Uterus (tissue), 4 donors: ENCODE data around the gene DEFB121. TPM values are rescaled to one million over a fixed set of nuclear protein-coding genes. Genes with fewer than 3 reads are reported as not detected.

Experiments used
- DNase-seq, 2 donors: peaks; one replicate each; pipeline ENCODE4 v3.0.0-alpha.2; 2019 to 2020
- H3K27ac ChIP-seq, 2 donors: fragments of 200-600 bp; sonication (generic); 1 replicate in 1 of 2; 2 replicates in 1 of 2; pipeline ENCODE4 v1.5.1; 2016 to 2018
- H3K27me3 ChIP-seq, 2 donors: fragments of 200-600 bp; sonication (generic); one replicate each; pipeline ENCODE4 v1.5.1; 2018 to 2019; ENCODE audit warnings: control low read depth in 1 of 2
- H3K36me3 ChIP-seq, 2 donors: fragments of 200-600 bp; sonication (generic); one replicate each; pipeline ENCODE4 v1.5.1; 2019; ENCODE audit warnings: control low read depth in 1 of 2
- H3K4me1 ChIP-seq, 2 donors: fragments of 200-600 bp; sonication (generic); one replicate each; pipeline ENCODE4 v1.5.1; 2018 to 2019; ENCODE audit warnings: control low read depth in 1 of 2
- H3K4me3 ChIP-seq, 2 donors: fragments of 200-600 bp; sonication (generic); 1 replicate in 1 of 2; 2 replicates in 1 of 2; pipeline ENCODE4 v1.5.1; 2018 to 2019; ENCODE audit warnings: mild to moderate bottlenecking in 1 of 2
- H3K9me3 ChIP-seq, 2 donors: fragments of 200-600 bp; sonication (generic); one replicate each; pipeline ENCODE4 v1.5.1; 2019; ENCODE audit warnings: control low read depth in 1 of 2
- POLR2A ChIP-seq, 2 donors: fragments of 450-650 bp; IDR thresholded peaks; one replicate each; pipeline ENCODE4 v1.6.1; 2016; ENCODE audit warnings: antibody characterized with exemption in 2 of 2, mild to moderate bottlenecking in 1 of 2, moderate library complexity in 1 of 2
- intact Hi-C: fragments of 100-400 bp; cut with DNase I; formaldehyde crosslinking; loops from one replicate; pipeline ENCODE4 v1.15.1; 2023; ENCODE audit warnings: low total_unique reads
- small RNA-seq: library from RNA; depleted of rRNA; stranded (forward); fragments of <200 nt; gene quantifications from one replicate; pipeline ENCODE3, GENCODE V24; 2016
- total RNA-seq, 4 donors: library from RNA; depleted of rRNA in 3 of 4; stranded (reverse); fragments of >200 nt in 3 of 4; gene quantifications; one replicate each; pipeline versions ENCODE4 v1.1.0 to v1.2.4, GENCODE V29; 2014 to 2023
- TF ChIP-seq, protein P1 (sequence below), 4 experiments: fragments of 200-600 bp in 2 of 4; fragments of 450-650 bp in 2 of 4; sonication (generic) in 2 of 4; IDR thresholded peaks; one replicate each; pipeline ENCODE4 v1.5.1; 2016 to 2019; ENCODE audit warnings: antibody characterized with exemption in 4 of 4, mild to moderate bottlenecking in 2 of 4, moderate library complexity in 1 of 4
- donor health status: DM: yes; HTN: yes; CAD: no.

Gene DEFB121
- total RNA-seq, 4 donors from 2014 or later: not detected

GRCh38 chr20:31363295-31363694 lies 42.7 kb downstream of the DEFB121 start:
- DNase-seq: no peak
- no peaks in the 10 kb centered on the region for H3K4me1 ChIP-seq
- H3K36me3 ChIP-seq: no peaks in the 10 kb centered on the region
- no peak overlapping the region for H3K27ac ChIP-seq
- intact Hi-C loops: no loop called here
- no peak for TF ChIP-seq POLR2A (IDR thresholded peaks at IDR 0.05)
- TF ChIP-seq, protein P1, sequence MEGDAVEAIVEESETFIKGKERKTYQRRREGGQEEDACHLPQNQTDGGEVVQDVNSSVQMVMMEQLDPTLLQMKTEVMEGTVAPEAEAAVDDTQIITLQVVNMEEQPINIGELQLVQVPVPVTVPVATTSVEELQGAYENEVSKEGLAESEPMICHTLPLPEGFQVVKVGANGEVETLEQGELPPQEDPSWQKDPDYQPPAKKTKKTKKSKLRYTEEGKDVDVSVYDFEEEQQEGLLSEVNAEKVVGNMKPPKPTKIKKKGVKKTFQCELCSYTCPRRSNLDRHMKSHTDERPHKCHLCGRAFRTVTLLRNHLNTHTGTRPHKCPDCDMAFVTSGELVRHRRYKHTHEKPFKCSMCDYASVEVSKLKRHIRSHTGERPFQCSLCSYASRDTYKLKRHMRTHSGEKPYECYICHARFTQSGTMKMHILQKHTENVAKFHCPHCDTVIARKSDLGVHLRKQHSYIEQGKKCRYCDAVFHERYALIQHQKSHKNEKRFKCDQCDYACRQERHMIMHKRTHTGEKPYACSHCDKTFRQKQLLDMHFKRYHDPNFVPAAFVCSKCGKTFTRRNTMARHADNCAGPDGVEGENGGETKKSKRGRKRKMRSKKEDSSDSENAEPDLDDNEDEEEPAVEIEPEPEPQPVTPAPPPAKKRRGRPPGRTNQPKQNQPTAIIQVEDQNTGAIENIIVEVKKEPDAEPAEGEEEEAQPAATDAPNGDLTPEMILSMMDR (IDR thresholded peaks at IDR 0.05): no peak
- no peaks in the 10 kb centered on the region for H3K9me3 ChIP-seq
- H3K4me3 ChIP-seq: no peak overlapping the region
- H3K27me3 ChIP-seq: no peaks in the 10 kb centered on the region

DNA sequence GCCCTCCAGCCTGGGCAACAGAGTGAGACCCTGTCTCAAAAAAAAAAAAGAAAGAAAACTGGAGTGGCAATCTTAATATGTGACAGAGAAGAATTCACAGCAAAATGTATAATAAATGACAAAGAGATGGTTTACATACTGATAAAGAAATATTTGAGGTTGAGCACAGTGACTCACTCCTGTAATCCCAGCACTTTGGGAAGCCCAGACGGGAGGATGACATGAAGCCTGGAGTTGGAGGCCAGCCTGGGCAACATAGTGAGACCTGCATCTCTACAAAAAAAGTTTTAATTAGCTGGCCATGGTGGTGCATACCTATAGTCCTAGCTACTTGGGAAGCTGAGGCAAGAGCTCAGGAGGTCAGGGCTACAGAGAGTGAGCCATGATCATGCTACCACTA lies 50.0 kb downstream of the DEFB121 start:
- no peaks in the 10 kb centered on the region for H3K27me3 ChIP-seq
- no peak overlapping the region for H3K27ac ChIP-seq
- intact Hi-C loops: no loop called here
- H3K4me3 ChIP-seq: no peak overlapping the region
- TF ChIP-seq POLR2A (IDR thresholded peaks at IDR 0.05): no peak
- TF ChIP-seq, protein P1 (IDR thresholded peaks at IDR 0.05): no peak
- no peaks in the 10 kb centered on the region for H3K4me1 ChIP-seq
- no peak for DNase-seq
- no peaks in the 10 kb centered on the region for H3K36me3 ChIP-seq
- no peaks in the 10 kb centered on the region for H3K9me3 ChIP-seq

Small RNA genes lying within 50 kb of the gene (small RNA-seq; reads per million reads assigned to genes)
- gene DEFB117 (not detected), gene RF00561 (not detected), gene RNA5SP480 (not detected)

Other genes with a start within 250 kb of the DEFB121 start
- not detected for gene DEFB115, start 148.6 kb downstream of the DEFB121 start, total RNA-seq
- not detected for gene DEFB116, start 97.6 kb downstream of the DEFB121 start, total RNA-seq
- gene DEFB118, start 37.6 kb downstream of the DEFB121 start, total RNA-seq: not detected
- gene DEFB119, start 15.6 kb downstream of the DEFB121 start, total RNA-seq: not detected
- not detected for gene DEFB123, start 34.4 kb upstream of the DEFB121 start, total RNA-seq
- 1 to 10 TPM in 1 of 4 donors, not detected in 3; 3.2 TPM for gene DEFB124, start 68.9 kb upstream of the DEFB121 start, total RNA-seq
- gene REM1, start 69.1 kb upstream of the DEFB121 start, total RNA-seq: 10 to 100 TPM in 2 of 4 donors, 1 to 10 TPM in 1, under 1 TPM in 1; 0.59 to 12.1 (median 8.7) TPM
- gene HM13, start 108.2 kb upstream of the DEFB121 start, total RNA-seq: 100 to 1,000 TPM in 1 of 4 donors, 10 to 100 TPM in 3; 40.7 to 147 (median 56.0) TPM
- 100 to 1,000 TPM; 364 to 646 (median 505) TPM for gene ID1, start 199.1 kb upstream of the DEFB121 start, total RNA-seq
- gene COX4I2, start 231.7 kb upstream of the DEFB121 start, total RNA-seq: 1 to 10 TPM in 2 of 4 donors, not detected in 2; 5.1 to 8.4 TPM